Endothelial cell of umbilical vein (primary cell): ENCODE results near the gene MRPL55.

ENCODE experiments used
- EZH2 ChIP-seq: IDR thresholded peaks from 2 replicates; pipeline ENCODE4 v1.6.1; 2012; ENCODE audit warnings: borderline replicate concordance, low read depth, mild to moderate bottlenecking, moderate library complexity, low read length, inconsistent platforms; ENCODE audit not compliant: severe bottlenecking
- JUN ChIP-seq: IDR thresholded peaks from 2 replicates; pipeline ENCODE4 v1.6.1; 2011; ENCODE audit warnings: borderline replicate concordance, low read depth; ENCODE audit not compliant: insufficient read length, insufficient read depth
- MYC ChIP-seq: IDR thresholded peaks from one replicate; pipeline ENCODE4 v1.6.1; 2011; ENCODE audit warnings: mild to moderate bottlenecking, low read depth, low read length
- POLR2A ChIP-seq: IDR thresholded peaks from 2 replicates; pipeline ENCODE4 v1.6.1; 2012; ENCODE audit warnings: low read depth, mild to moderate bottlenecking, control low read depth, low read length
- POLR2AphosphoS5 ChIP-seq: IDR thresholded peaks from 2 replicates; pipeline ENCODE4 v1.6.1; 2012; ENCODE audit warnings: low read depth, mild to moderate bottlenecking, control low read depth, low read length, moderate library complexity; ENCODE audit not compliant: insufficient read depth
- TF ChIP-seq, protein P1 (sequence below), 2 donors: IDR thresholded peaks; 1 replicate in 1 of 2; 2 replicates in 1 of 2; pipeline ENCODE4 v1.5.1; 2011; ENCODE audit warnings: low read length in 2 of 2, mild to moderate bottlenecking in 2 of 2, moderate library complexity in 2 of 2, control low read depth in 1 of 2, inconsistent platforms in 1 of 2, low read depth in 1 of 2; ENCODE audit not compliant: insufficient read depth in 1 of 2; ENCODE audit errors: extremely low read depth in 1 of 2
- TF ChIP-seq, protein P2 (sequence below): IDR thresholded peaks from 2 replicates; pipeline ENCODE4 v1.6.1; 2011; ENCODE audit not compliant: insufficient read depth, insufficient read length

GRCh38 chr1:228146417-228147150 lies 37.5 kb upstream of the MRPL55 start:
- TF ChIP-seq, protein P1, sequence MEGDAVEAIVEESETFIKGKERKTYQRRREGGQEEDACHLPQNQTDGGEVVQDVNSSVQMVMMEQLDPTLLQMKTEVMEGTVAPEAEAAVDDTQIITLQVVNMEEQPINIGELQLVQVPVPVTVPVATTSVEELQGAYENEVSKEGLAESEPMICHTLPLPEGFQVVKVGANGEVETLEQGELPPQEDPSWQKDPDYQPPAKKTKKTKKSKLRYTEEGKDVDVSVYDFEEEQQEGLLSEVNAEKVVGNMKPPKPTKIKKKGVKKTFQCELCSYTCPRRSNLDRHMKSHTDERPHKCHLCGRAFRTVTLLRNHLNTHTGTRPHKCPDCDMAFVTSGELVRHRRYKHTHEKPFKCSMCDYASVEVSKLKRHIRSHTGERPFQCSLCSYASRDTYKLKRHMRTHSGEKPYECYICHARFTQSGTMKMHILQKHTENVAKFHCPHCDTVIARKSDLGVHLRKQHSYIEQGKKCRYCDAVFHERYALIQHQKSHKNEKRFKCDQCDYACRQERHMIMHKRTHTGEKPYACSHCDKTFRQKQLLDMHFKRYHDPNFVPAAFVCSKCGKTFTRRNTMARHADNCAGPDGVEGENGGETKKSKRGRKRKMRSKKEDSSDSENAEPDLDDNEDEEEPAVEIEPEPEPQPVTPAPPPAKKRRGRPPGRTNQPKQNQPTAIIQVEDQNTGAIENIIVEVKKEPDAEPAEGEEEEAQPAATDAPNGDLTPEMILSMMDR (IDR thresholded peaks at IDR 0.05; ENCODE audit: extremely low read depth in 1 of 2, insufficient read depth in 1 of 2, low read depth in 1 of 2, low read length in 2 of 2): no peak
- TF ChIP-seq POLR2A (no peak), EZH2 (no peak), JUN (no peak), POLR2AphosphoS5 (no peak), MYC (no peak)
- TF ChIP-seq, protein P2, sequence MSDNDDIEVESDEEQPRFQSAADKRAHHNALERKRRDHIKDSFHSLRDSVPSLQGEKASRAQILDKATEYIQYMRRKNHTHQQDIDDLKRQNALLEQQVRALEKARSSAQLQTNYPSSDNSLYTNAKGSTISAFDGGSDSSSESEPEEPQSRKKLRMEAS: no peak
